GM13977 (cell line): ENCODE results near the gene MARS1.

Experiments
- DNase-seq: peaks from one replicate; pipeline ENCODE4 v3.0.0; 2012; ENCODE audit warnings: low spot score
- CTCF ChIP-seq: IDR thresholded peaks from 2 replicates; pipeline ENCODE4 v1.5.1; 2012; ENCODE audit warnings: mild to moderate bottlenecking, control low read depth; ENCODE audit not compliant: insufficient read depth; ENCODE audit errors: extremely low read depth, missing control alignments
- in situ Hi-C: fragments of 300-500 bp; cut with MboI; formaldehyde crosslinking; loops from one replicate; pipeline ENCODE4 v1.12.0; 2022; ENCODE audit warnings: low sequenced_read_pairs, low pct_unique_long_range_greater_than_20kb, mixed read lengths, inconsistent platforms; ENCODE audit not compliant: unreplicated experiment

MARS1 gene

GRCh38 chr12:57452937-57453509 is 34.8 kb upstream of the MARS1 start:
- in situ Hi-C loops: loop anchor here (10.0 kb wide), 2 partner anchors 148 to 188 kb away; no protein-coding TSS in a partner anchor
- no peak for DNase-seq
- TF ChIP-seq CTCF: peak; percentile 97

GRCh38 chr12:57454213-57454565 is 33.7 kb upstream of the MARS1 start:
- no peak for TF ChIP-seq CTCF
- DNase-seq: no peak
- in situ Hi-C loops: loop anchor here (10.0 kb wide), 2 partner anchors 149 to 189 kb away; no protein-coding TSS in a partner anchor

GRCh38 chr12:57454566-57455373 is 33.1 kb upstream of the MARS1 start, which contains the start of gene INHBE:
INHBE (plus strand) TSS chr12:57455307; CDS start chr12:57455537, 230 bp downstream.
- no peak for TF ChIP-seq CTCF
- in situ Hi-C loops: loop anchor here (10.0 kb wide), 2 partner anchors 150 to 190 kb away; no protein-coding TSS in a partner anchor
- no peak for DNase-seq

- in situ Hi-C loops: loop anchor here (10.0 kb wide), 2 partner anchors 151 to 191 kb away; no protein-coding TSS in a partner anchor
- no peak for DNase-seq
- no peak for TF ChIP-seq CTCF
These were observed 32.3 kb upstream of the MARS1 start for GRCh38 chr12:57455374-57456144.

GRCh38 chr12:57456145-57456700 is 31.6 kb upstream of the MARS1 start:
- in situ Hi-C loops: loop anchor here (10.0 kb wide), 2 partner anchors 151 to 191 kb away; no protein-coding TSS in a partner anchor
- peak; percentile 66 for TF ChIP-seq CTCF
- DNase-seq: peak; percentile 50

- DNase-seq: no peak
- TF ChIP-seq CTCF: no peak
- in situ Hi-C loops: loop anchor here (10.0 kb wide), 2 partner anchors 152 to 192 kb away; no protein-coding TSS in a partner anchor
These were observed 31.0 kb upstream of the MARS1 start for GRCh38 chr12:57456737-57457490.
